ENCODE results near the gene XCL2.
A peak's percentile ranks its signal among the peaks of the same experiment; 100 is the strongest.
"Not testable (repeated sequence)": the region's sequence is repeated elsewhere in the genome, so short reads cannot be mapped to it uniquely, and the experiment has no call there.

Gene XCL2

DNA sequence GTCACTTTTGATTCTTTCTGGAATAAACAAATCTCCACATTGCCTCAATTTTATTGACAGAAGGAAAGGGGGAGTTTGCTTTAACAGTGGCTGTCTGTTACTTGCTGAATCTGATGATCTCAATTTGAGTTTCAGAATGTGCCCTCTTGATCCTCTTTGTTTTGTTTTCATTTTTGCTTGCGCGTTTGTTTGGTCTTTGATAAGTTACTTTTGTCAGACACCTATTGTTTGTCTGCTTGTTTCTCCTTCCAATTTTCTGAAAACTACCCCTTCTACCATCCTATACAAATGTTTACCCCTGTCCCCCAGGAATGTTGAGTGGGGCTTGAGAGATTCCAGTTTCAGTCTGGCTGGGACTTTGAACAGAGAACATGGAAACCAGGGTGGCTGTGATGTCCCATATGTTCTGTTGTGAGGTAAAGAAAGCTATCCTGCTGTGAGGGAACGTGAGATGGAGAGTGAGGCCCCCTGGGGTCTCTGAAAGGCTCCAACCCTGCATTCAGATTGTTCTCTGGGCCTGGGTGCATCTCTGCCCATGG lies 11.8 kb upstream of the XCL2 start:
- DNase-seq, result no peak

DNA sequence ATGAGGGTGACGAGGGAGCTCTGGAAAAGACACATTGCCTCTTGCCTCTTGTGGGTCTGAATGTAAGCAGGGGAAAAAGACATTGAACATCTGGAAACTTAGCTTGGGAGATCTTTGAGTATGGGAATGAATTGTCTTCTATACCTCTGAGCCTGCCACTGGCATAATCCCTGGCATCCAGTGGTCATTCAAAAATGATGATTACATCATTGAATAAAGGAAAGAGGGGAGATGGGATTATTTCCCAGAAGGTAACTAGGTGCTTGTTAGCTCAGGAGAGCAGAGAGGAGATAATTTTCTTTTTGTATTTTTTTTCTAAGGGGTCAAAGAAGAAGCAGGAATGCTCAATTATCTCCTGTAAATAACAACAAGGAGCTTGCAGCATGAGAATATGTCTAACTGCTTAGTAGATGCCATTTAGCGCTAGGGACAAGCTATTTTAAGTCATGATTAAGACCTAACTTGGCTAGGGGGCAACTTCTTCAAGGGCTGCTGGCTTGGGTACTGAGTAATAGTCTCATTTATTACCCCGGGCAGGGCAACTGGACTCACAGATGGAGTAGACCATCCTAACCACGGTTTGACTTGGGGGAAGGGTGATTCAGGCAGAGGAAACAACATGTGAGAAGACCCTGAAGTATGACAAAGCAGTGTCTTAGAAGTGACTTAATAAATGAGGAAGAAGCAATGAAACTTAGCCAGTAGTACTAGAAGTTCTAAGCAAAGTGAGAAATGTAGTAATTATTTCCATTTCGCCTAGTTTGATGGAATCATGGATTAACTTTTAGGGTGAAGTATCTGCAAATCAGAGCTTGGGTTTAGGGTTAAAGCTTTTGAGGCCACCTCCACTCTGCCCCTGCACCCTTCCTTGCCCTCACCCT lies 11.0 kb upstream of the XCL2 start:
- no peak for DNase-seq

DNA sequence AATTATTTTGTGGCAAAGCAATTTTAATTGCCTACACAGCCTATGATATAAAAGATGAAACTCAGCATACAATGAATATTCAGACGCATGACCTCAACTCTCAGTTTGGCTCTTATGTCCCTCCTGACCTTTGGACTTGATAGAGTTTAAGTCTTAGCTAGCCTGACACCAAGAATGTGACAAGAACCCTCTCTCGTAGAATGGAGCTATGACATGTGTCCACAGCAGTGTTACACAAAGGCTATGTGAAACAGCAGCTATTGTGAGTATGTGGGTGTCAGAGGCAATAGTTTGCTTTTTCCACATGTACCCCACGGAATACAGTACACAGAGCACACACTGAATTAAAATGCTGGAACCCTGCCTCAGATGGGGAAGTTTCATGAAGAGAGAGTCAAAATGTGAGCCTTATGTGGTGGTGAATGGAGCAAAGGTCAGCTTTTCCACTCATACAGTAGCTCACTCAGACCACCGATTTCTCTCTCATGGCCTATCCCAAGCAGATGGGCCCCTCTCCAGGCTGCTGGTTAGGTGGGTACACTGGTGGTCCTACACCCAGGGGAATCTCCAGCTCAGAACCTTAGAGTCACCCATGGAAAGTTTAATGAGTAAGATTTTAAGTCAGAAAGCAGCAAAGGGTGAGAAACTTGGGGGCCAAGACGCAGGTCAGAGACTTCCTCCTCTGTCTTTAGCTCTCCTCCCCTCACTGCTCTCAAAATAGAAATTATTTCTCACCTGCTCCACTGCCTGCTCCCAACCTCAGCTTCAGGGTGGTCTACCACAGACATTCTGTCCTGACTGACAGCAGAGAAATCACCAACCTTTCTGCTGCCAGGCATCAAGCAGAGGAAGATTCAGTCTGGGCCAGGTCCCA lies 10.1 kb upstream of the XCL2 start:
- no peak for DNase-seq

DNA sequence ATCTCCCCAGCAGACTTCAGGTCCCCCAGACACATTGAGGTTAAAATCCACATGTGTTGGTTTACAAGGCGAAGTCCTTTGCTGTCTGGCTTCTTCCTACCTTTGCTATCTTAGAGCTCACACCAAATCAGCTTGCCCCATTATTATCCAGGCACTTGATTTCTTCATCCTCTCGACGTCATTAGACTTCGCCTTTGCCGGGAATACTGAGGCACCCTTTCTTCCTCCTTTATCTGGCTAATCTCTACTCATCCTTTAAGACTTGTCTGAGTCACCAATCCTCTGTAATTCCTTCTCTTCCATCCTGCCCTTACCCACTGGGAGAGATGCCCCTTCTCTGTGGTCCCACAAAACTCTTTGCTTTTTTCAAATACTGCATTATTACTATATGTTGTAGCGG lies 9.2 kb upstream of the XCL2 start:
- no peak for DNase-seq

DNA sequence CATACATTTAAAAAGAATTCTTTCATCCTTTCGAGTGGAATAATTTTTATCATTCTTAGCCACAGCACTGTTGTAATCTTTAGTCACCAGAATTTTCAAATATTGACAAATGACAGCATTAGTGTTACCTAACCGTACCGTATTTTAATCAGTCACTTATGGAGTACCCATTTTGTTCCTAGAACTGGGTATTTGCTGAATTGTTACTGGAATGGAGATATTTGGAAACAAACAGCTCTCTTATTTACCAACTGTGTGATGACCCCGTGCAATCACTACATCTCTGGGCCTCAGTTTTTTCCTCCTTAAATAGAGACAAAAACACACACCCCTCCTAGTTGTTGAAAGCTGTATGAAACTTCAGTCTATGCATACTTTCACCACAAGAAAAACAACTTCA lies 7.9 kb upstream of the XCL2 start:
- no peak for DNase-seq

DNA sequence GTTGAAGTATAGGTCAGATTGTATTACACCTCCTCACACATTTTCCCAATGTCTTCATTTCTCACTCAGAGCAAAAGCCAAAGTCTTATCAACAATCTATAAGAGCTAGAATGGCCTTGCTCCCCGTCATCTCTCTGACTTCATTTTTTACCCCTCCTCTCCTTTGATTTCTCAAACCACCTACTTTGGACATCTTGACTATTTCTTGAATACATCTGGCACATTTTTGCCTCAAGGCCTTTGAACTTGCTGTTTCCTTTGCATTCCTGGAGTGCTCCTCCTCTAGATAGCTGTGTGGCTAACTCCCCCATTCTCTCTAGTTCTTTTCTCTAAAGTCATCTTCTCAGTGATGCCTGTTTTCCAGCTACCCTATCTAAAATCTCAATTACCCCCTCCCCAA lies 7.2 kb upstream of the XCL2 start:
- DNase-seq, result no peak

DNA sequence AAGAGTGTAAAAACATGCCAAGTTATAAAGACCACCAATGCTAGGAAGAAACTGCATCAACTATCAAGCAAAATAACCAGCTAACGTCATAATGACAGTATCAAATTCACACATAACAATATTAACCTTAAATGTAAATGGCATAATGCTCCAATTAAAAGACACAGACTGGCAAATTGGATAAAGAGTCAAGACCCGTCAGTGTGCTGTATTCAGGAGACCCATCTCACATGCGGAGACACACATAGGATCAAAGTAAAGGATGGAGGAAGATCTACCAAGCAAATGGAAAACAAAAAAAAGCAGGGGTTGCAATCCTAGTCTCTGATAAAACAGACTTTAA lies 2.7 kb upstream of the XCL2 start:
- not testable (repeated sequence) for DNase-seq

DNA sequence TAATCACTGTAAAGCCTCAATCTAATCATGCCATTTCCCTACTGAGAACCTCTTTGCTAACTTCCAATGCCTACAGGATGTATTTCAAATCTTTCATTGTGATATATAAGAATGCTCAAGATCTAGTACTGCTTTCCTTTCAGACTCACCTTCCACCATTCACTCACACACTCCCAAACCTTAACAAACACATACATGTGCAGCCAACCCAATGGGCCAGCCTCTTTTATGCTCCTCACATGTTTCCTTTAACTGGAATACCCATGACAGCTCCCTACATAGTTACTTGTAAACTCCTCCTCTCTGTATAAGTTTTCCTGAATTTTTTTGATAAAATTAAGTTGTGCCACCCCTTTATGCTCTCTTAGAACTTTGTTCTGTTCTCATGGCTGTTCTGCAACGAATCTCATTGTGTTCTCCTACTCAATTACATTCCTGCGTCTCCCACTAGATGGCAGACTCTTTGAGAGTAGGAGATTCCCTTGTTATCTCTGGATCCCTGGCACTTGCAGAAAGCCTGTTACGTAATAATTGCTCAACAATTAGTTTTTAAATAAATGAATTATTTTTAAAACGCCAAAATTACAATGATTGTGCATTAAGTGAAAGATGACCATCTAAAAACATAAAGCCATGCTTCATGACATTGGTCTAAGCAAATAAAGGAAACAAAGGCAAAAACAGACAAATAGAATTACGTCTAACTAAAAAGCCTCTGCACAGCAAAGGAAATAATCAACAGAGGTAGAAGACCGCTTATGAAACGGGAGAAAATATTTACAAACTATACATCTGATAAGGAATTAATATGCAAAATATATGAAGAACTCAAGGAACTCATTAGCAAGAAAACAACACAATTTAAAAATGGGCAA lies 2.1 kb upstream of the XCL2 start:
- DNase-seq, result not testable (repeated sequence)

DNA sequence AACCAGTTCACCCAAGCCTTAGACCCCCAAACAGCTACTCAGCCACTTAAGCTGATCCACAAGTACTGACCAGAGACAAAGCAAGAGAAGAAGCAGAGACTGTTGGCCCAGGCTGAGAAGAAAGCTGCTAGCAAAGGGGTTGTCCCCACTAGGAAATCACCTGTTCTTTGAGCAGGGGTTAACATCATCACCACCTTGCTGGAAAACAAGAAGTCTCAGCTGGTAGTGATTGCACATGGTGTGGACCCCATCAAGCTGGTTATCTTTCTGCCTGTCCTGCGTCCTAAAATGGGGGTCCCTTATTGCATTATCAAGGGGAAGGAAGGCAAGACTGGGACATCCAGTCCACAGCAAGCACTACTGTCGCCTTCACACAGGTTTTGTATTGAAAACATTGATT lies 819 bp downstream of the XCL2 start:
- DNase-seq, result not testable (repeated sequence)

DNA sequence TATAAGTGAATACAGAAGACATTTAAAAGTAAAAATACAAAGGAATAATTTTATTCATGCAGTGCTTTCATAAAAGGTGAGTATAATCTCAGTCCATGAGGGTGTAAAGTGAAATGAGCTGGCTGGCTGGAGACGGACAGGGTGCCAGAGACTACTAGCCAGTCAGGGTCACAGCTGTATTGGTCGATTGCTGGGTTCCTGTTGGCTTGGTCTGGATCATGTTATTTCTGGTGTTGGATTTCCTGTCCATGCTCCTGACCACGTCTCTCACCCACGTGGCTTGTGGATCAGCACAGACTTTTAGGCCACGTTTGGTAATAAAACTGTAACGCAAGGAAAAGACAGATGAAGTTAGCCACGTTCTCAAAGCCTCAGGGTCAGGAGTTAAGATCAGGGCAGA lies 3.0 kb downstream of the XCL2 start:
- DNase-seq, result not testable (repeated sequence)

DNA sequence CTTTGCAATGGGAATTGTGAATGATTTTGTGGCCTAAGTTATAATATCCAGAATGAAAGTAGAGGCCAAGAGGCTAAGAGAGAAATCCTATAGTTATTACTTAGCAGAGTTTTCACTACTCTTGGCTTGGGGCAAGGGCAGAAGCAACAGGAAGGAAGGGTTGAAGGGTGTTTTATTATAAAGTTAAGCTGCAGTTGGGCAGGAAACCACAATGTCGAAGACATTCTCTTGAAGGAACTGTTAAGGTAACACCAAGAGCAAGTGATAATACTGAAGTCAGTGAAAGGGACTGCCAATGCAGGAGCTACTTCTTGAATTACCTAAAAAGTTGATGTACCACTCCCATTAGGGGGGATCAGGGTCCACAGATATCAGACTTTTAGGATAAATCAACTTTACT lies 8.3 kb downstream of the XCL2 start:
- peak; percentile 19 for DNase-seq

DNA sequence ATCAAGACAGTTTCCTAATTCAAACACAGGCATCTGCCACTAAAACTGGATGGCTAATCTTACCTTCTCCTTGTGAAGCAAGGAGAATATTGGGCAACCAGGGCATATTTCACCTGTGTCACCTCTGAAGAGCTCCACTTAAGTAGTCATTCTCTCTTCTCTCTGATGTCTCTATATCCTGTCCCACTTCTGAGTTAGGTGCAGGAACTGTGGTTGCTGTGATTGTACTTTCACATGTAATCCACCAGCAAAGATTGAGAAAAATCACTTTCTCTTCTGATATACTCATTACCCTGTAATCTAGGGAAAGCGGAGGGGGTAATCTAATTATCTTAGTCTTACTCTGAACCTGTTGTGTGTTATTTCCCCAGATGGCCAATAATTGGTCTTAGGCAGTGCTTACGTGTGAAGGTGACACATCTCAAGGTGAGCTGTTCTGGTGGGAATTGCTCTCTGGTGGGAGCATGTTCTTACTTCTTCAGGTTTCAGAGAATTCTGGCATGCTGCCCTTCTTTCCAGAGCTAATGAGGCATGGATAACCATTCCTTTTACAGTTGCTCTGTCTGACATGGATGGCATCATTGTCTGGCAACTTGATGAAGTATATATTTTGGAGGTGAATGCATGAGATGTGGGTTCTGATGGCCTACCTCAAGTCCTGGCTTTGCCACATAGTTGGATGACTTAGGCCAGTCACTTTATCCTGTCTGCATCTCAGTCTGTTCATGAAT lies 12.0 kb downstream of the XCL2 start:
- DNase-seq, result no peak

DNA sequence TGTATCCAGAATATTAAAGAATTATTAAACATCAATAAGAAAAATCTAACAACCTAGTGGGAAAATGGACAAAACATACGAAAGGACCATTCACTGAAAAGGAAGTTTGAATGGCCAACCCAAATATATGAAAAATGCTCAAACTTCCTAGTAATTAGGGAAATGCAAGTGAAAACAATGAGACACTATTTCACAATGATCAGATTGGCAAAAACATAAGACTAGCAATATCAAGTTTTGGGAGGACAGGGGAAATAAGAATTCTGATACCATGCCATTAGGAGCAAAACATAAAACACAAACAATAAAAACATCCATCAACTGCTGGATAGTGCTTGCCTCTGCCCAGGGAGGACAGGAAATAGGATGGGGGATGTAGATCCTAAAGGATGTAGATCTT lies 14.3 kb downstream of the XCL2 start:
- no peak for DNase-seq

DNA sequence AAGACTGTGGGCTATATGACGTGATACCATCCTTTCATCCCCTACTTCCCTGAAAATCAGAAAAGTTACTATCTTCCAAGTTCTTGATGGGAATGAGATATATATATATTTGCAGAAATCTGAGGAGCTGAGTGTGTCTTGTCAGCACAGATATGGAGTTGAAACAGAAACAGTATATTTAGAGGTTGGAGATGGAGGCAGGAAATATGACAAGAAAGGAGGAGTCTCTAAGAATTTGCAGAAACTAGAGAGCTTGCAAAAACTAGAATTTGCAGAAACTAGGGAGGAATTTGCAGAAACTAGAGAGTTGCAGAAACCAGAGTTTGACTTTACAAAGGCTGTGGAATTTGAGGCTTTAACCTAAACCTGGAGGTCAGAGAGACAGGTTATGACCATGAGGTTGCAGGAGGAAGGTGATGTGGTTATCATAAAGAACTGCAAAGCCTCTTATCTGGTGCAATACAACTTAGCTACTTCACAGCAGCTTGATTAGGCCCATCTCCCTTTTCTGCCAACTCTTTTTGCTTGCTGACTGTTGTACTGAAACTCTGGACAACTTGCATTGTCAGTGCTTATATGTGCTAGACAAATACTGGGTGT lies 22.3 kb downstream of the XCL2 start:
- DNase-seq, result no peak

DNA sequence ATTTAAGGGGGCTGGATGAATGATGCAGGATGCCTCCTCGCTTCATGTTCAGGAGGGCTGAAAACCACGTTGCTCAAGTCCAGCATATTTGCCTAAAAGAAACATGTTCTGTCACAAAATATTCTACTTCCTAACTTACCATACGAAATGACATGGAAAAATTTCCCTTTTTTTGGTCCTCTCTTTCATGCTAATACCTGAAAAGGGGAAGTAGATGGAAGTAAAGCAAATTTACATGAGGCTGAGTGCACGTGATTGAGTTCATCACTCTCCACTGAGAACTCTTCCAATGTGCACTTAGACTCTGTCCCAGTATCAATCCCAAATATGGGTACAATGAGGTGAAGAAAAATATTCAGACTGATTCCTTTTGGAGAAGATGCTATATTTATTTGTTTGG lies 23.0 kb downstream of the XCL2 start:
- no peak for DNase-seq

DNA sequence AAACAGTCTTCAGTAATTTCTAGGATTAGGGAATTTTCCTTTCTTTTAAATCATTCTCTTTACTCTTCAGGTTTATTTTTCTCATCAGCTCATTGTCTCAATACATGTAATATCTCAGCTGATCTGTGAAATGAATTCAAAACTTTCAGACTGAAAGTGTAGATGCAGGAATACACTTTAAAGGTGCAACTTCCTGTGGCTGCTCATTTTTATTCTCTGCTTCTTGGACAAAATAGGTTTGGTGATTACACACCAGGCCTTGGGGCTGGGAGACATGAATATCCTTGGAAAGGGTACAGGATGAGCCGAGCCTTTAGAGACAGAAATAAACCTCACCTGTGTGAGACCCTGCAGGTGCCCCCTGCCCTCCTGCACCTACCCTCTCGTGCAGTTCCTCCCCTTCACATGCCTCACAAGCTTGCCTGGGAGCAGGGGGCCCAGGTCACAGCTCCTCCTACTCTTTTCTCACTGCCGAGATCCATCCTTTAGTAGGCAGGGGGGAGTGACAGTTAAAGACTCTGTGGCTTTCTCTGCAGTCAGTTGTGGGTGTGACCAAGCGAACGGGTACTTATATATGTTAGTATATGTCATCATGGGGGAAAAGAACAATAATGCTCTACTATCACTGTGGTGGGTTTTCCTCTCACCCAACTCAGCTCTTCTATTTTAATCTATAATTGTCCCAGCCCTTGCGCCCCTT lies 23.6 kb downstream of the XCL2 start:
- DNase-seq, result no peak

DNA sequence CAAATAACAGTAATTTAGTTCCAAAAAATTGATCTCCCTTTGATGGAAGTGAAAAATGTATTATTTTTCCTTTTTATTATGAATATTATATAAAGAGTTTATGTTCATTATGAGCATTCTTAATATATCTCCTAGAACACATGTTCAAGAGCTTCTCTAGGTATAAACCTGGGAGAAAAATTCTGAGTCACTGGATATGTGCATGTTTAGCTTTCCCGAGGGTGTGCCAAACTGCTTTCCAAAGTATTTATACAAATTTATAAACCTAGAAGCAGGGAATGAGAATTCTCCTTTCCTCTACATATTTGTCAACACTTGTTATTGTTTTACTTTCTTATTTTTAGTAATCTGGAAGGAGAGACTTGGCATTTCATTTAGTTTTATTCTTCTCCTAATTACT lies 25.0 kb downstream of the XCL2 start:
- no peak for DNase-seq

DNA sequence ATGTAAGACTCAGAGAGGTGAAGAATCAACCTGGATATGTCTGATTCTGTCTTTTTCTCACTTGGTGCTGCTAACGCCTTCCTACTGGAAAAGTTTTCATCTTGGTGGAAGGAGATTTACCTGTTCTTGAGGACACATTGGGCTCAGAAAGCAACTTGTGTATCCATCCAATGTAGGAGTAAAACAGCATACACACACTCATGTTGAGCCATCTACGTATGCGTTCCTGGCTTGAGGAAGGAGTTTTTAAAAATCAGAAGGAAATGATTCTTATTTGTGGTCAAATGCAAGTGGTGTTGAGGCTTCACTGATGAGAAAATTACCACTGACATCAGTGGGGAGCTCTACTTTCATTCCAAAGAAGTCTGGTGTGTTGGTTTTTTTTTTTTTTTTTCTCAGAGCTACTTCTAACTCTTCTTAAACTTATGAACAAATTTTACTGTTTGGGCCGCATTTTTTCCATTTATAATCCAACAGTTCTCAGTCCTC lies 25.6 kb downstream of the XCL2 start:
- DNase-seq, result no peak

DNA sequence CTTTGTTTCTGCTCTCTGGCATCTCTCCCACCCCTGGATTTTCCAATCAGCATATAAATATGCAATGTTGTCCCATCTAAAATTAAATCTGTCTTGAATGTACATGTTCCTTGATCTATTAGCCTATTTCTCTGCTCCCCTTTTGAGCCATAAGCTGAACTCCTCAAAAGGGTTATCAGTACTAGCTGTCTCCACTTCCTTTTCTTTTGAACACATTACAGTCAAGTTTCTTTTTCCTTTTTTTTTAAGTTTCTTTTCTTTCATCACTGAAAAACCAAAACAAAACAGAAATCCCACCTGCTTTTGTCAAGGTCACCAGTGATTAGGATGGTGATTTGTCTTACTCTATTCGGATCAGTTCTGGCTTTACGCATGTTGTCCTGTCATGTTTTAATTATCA lies 29.3 kb downstream of the XCL2 start:
- no peak for DNase-seq

DNA sequence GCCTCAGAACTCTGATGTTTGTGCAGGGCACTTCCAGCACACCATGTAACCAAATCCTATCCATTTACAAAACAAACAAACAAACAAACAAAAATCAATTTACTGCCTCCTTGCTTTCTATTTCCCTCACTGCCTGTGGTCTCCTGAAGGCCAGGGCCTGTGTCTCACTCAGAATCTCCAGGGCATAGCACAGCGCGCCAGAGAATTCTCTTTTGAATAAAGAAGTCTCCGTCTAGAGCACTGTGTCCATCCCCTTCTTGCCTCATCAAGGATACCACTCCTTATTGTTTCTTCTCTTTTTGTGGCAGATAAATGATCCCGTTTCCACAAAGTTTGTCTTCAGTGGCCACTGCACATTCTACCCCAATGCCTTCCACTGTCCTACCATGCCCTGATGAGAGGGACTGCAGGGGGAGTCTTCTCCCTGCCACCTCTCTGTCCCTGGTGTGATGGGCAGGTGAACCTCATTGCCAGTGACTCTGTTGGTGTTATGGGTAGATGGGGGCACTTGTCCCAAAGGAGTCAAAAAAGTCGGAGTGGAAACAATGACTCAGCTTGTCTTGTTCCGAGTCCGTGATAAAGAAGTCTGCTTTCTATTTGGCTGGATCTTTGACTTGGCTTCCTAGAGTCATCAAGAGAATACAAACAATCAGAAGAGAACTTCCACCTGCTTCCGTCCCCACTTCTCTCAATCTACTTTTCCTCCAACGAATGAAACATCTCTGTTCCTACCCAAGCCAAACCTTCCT lies 30.0 kb downstream of the XCL2 start:
- DNase-seq, result no peak
